GM13976 (cell line): ENCODE measurements around the gene KCNMA1.

ENCODE experiments used
- DNase-seq: peaks from one replicate; pipeline ENCODE4 v3.0.0; 2012; ENCODE audit warnings: low spot score
- CTCF ChIP-seq: IDR thresholded peaks from 2 replicates; pipeline ENCODE4 v1.5.1; 2012; ENCODE audit warnings: borderline replicate concordance, mild to moderate bottlenecking; ENCODE audit not compliant: insufficient read depth; ENCODE audit errors: extremely low read depth, missing control alignments, control extremely low read depth
- in situ Hi-C: fragments of 300-500 bp; cut with MboI; formaldehyde crosslinking; loops from one replicate; pipeline ENCODE4 v1.12.0; 2022; ENCODE audit warnings: low sequenced_read_pairs, mixed read lengths, inconsistent platforms; ENCODE audit not compliant: unreplicated experiment

Gene KCNMA1

DNA sequence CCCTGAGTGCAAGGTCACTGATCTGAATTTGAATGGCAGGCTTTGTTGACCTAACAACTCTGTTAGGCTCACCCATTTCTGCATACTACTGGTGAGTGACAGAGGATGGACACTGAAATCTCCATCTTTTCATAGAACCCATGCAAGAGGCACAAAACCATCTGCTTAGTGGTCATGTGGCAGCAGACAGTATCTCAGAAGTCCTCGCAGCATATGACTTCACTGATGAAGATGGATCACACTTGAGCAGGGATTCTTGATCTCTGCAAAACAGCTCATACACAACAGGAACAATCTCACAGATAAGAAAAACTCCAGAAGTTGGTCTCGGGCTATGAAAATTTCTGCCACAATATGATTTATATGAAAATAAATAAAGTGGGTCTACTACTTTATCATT lies 487.9 kb downstream of the KCNMA1 start:
- in situ Hi-C loops, result no loop called here
- no peak for TF ChIP-seq CTCF
- DNase-seq, result no peak

- in situ Hi-C loops, result no loop called here
- no peak for TF ChIP-seq CTCF
- no peak for DNase-seq
Observed at GRCh38 chr10:77149001-77149400, 488.6 kb downstream of the KCNMA1 start.

DNA sequence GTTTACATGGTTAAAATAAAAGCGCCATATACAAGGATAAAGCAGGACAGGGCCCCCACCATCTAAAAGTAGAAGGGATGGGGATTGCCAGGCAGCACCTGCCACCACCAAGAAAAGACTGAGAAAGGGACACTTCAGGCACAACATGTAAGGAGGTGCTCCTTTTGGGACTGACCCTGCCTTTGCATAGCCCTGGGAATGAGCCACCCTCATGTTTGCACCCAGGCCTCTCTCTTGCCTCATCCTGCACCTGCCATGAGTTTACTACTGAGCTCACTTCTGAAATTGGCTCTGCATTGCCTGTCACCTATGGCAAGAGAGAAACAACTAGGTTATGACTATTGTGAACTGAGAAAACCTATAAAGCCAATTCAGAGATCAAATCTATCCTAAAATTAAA lies 489.7 kb downstream of the KCNMA1 start:
- in situ Hi-C loops, result no loop called here
- TF ChIP-seq CTCF, result no peak
- DNase-seq, result no peak

- TF ChIP-seq CTCF, result no peak
- in situ Hi-C loops, result no loop called here
- no peak for DNase-seq
Observed at GRCh38 chr10:77146712-77147336, 490.8 kb downstream of the KCNMA1 start.

- in situ Hi-C loops, result no loop called here
- no peak for DNase-seq
Observed at GRCh38 chr10:77144656-77145055, 493.0 kb downstream of the KCNMA1 start.

GRCh38 chr10:77139252-77140160 lies 498.1 kb downstream of the KCNMA1 start:
- TF ChIP-seq CTCF, result no peak

More at GRCh38 chr10:77144656-77145055, 493.0 kb downstream of the KCNMA1 start:
- no peak for TF ChIP-seq CTCF

More at GRCh38 chr10:77139252-77140160, 498.1 kb downstream of the KCNMA1 start:
- no peak for DNase-seq
- in situ Hi-C loops, result no loop called here
